DOHH2 (cell line): ENCODE data around the gene APOL3.
"Not testable (repeated sequence)": the region's sequence is repeated elsewhere in the genome, so short reads cannot be mapped to it uniquely, and the experiment has no call there.

ENCODE experiments used
- EZH2phosphoT487 ChIP-seq: fragments of 200-600 bp; sonication (generic); IDR thresholded peaks from 2 replicates; pipeline ENCODE4 v1.6.1; 2017; ENCODE audit warnings: borderline replicate concordance, mild to moderate bottlenecking, antibody characterized with exemption, low read length, moderate library complexity, mixed read lengths
- TF ChIP-seq, protein P1 (sequence below): fragments of 200-600 bp; sonication (generic); IDR thresholded peaks from one replicate; pipeline ENCODE4 v1.5.1; 2014; ENCODE audit warnings: antibody characterized with exemption, mild to moderate bottlenecking, low read depth, low read length; ENCODE audit not compliant: poor library complexity, severe bottlenecking

DNA sequence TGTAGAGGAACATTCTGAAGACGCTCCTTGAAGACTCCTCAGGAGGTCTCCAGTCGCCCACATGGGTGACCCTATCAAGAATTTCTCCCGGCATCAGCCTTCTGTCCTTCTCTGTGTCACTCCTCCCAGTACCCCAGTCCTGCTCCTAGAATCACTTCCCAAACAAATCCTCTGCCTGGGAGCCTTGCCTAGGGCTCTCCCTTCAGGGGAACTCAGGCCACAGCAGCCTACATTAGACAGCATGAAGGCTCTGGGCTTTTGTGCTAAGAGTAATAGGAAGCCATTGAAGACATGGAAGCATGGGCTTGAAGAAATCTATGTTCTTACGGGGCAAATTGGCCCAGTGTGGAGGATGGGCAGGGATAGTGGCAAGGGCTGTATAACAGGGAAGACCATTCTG lies 21.8 kb downstream of the APOL3 start:
- TF ChIP-seq, protein P1, sequence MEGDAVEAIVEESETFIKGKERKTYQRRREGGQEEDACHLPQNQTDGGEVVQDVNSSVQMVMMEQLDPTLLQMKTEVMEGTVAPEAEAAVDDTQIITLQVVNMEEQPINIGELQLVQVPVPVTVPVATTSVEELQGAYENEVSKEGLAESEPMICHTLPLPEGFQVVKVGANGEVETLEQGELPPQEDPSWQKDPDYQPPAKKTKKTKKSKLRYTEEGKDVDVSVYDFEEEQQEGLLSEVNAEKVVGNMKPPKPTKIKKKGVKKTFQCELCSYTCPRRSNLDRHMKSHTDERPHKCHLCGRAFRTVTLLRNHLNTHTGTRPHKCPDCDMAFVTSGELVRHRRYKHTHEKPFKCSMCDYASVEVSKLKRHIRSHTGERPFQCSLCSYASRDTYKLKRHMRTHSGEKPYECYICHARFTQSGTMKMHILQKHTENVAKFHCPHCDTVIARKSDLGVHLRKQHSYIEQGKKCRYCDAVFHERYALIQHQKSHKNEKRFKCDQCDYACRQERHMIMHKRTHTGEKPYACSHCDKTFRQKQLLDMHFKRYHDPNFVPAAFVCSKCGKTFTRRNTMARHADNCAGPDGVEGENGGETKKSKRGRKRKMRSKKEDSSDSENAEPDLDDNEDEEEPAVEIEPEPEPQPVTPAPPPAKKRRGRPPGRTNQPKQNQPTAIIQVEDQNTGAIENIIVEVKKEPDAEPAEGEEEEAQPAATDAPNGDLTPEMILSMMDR: not testable (repeated sequence)
- not testable (repeated sequence) for TF ChIP-seq EZH2phosphoT487
